Heart left ventricle (tissue), 16 donors: ENCODE data around the gene PRMT3. TPM values are rescaled to one million over a fixed set of nuclear protein-coding genes. Genes with fewer than 3 reads are reported as not detected.

Experiments
- ATAC-seq, 4 donors: fragments of 200-7000 bp; cut with Tn5 transposase; one replicate each; pipeline ENCODE4 v1.9.1; 2020 to 2022; ENCODE audit warnings: moderate library complexity in 4 of 4, mild to moderate bottlenecking in 3 of 4, moderate number of reproducible peaks in 1 of 4
- DNase-seq, 5 donors: peaks; one replicate each; pipeline ENCODE4 v3.0.0-alpha.2; 2020
- H3K27ac ChIP-seq, 12 donors: fragments of 200-600 bp; sonication (generic) in 4 of 12; one replicate each; pipeline versions ENCODE4 v1.5.0 to v1.8.0; 2016 to 2022; ENCODE audit warnings: mild to moderate bottlenecking in 2 of 12
- H3K27me3 ChIP-seq, 9 donors: fragments of 200-600 bp; sonication (generic) in 2 of 9; one replicate each; pipeline versions ENCODE4 v1.5.1 to v1.8.0; 2016 to 2022; ENCODE audit warnings: mild to moderate bottlenecking in 3 of 9
- H3K36me3 ChIP-seq, 9 donors: fragments of 200-600 bp; sonication (generic) in 2 of 9; one replicate each; pipeline versions ENCODE4 v1.5.0 to v1.8.0; 2018 to 2022; ENCODE audit warnings: mild to moderate bottlenecking in 2 of 9
- H3K4me1 ChIP-seq, 12 donors: fragments of 200-600 bp; sonication (generic) in 4 of 12; one replicate each; pipeline versions ENCODE4 v1.5.0 to v1.8.0; 2016 to 2022; ENCODE audit warnings: mild to moderate bottlenecking in 3 of 12
- H3K4me3 ChIP-seq, 12 donors: fragments of 200-600 bp; sonication (generic) in 4 of 12; one replicate each; pipeline versions ENCODE4 v1.5.0 to v1.8.0; 2017 to 2022; ENCODE audit warnings: mild to moderate bottlenecking in 9 of 12, moderate library complexity in 4 of 12
- H3K9me3 ChIP-seq, 12 donors: fragments of 200-600 bp; sonication (generic) in 4 of 12; one replicate each; pipeline versions ENCODE4 v1.5.0 to v1.8.0; 2016 to 2022; ENCODE audit warnings: mild to moderate bottlenecking in 1 of 12
- CTCF ChIP-seq, 12 donors: fragments of 200-600 bp; sonication (generic) in 4 of 12; IDR thresholded peaks; one replicate each; pipeline versions ENCODE4 v1.5.0 to v1.8.0; 2018 to 2022; ENCODE audit warnings: antibody characterized with exemption in 12 of 12, mild to moderate bottlenecking in 5 of 12
- POLR2A ChIP-seq, 2 donors: fragments of 450-650 bp; IDR thresholded peaks; one replicate each; pipeline ENCODE4 v1.6.1; 2017; ENCODE audit warnings: antibody characterized with exemption in 2 of 2, mild to moderate bottlenecking in 2 of 2, moderate library complexity in 2 of 2
- WGBS, 4 donors: extraction: QIAGEN DNeasy Blood & Tissue Kit in 2 of 4; methylation state at CpG; one replicate each; pipeline versions ENCODE4 v1.1.5 to v1.1.7; 2013 to 2018; 5-methylcytosine and 5-hydroxymethylcytosine counted together
- intact Hi-C, 10 donors: fragments of 100-400 bp; cut with DNase I; formaldehyde crosslinking; loops; one replicate each; pipeline versions ENCODE4 v1.11.1 to v1.14.2; 2022
- polyA plus RNA-seq, 2 donors: library from polyadenylated mRNA; stranded (reverse); fragments of 200-250 nt; gene quantifications; one replicate each; pipeline ENCODE4 v1.2.3, GENCODE V29; 2013
- total RNA-seq, 9 donors: library from RNA; depleted of rRNA in 2 of 9; stranded (reverse); fragments of >200 nt in 2 of 9; fragmentation: NEBNext Ultra II Directional in 3 of 9; extraction: Animal tissue kit (Norgen Biotek cat#: 25700) in 3 of 9; gene quantifications; one replicate each; pipeline versions ENCODE4 v1.1.0 to v1.2.4, GENCODE V29; 2016 to 2023
- donor health status: ischemic (EF 13 %, LVEDD 7.1; RV severe dilation, severe dysfunction).
- donor health status: healthy with polysubstance abuse.
- donor health status: DM: no; HTN: yes; CAD: no.
- donor health status: DM: no; HTN: no; CAD: no.
- donor health status: ischemic (EF 25% LVEDD 6.9; RV normal size, moderate dysfunction).
- donor health status: ischemic (EF 25% LVEDD 5.7; RV mildly dilated, moderate dysfunction).
- donor health status: healthy.
- donor health status: DM: yes; HTN: yes; CAD: no.
- donor health status: ischemic (EF 35%, LVEDD 5.7; RV mildly dilated, moderate dysfunction).
- donor health status: nonischemic (EF 11% LVEDD 7.7; RV severe dilation, severe dysfunction).
- donor health status: DM: yes; HTN: yes; CAD: no.
- donor health status: PGD.
- donor health status: ischemic (EF 29% LVEDD 5.4; RV normal size, mild dysfunction).
- donor health status: nonischemic (EF 23%, LVEDD 6.1; RV moderate dilation, normal function).

The PRMT3 gene
- total and polyA plus RNA-seq, 11 donors = 6.6 to 15.0 (median 10.5) TPM

- intact Hi-C loops = no loop called here
- Histone ChIP-seq H3K27me3 (no peaks in the 10 kb centered on the region), H3K4me1 (no peaks in the 10 kb centered on the region), H3K4me3 (no peak overlapping the region), H3K27ac (no peak overlapping the region), H3K36me3 (peaks cover 0 to 21% (median 3%) of the 10 kb centered on the region in 9 donors), H3K9me3 (no peaks in the 10 kb centered on the region)
- no peak for ATAC-seq
- TF ChIP-seq POLR2A (IDR thresholded peaks at IDR 0.05) (no peak), CTCF (IDR thresholded peaks at IDR 0.05) (no peak)
- no peak for DNase-seq
- WGBS, 4 donors = 89 to 93% (median 91%) methylated on average over 4 of the region's 4 CpGs
Observed at GRCh38 chr11:20501971-20502370, 114.5 kb downstream of the PRMT3 start.

GRCh38 chr11:20511982-20512381 lies 124.5 kb downstream of the PRMT3 start:
- intact Hi-C loops = no loop called here
- Histone ChIP-seq H3K9me3 (no peaks in the 10 kb centered on the region), H3K36me3 (peaks cover 0 to 25% (median 8%) of the 10 kb centered on the region in 9 donors), H3K27ac (no peak overlapping the region), H3K27me3 (no peaks in the 10 kb centered on the region), H3K4me3 (no peak overlapping the region), H3K4me1 (no peaks in the 10 kb centered on the region)
- WGBS, 4 donors = 78 to 89% (median 79%) methylated on average over 5 of the region's 5 CpGs
- no peak for TF ChIP-seq CTCF (IDR thresholded peaks at IDR 0.05)
- no peak for TF ChIP-seq POLR2A (IDR thresholded peaks at IDR 0.05)
- ATAC-seq = peak in 2 of 4 donors; percentile 41 to 61
- DNase-seq = no peak

DNA sequence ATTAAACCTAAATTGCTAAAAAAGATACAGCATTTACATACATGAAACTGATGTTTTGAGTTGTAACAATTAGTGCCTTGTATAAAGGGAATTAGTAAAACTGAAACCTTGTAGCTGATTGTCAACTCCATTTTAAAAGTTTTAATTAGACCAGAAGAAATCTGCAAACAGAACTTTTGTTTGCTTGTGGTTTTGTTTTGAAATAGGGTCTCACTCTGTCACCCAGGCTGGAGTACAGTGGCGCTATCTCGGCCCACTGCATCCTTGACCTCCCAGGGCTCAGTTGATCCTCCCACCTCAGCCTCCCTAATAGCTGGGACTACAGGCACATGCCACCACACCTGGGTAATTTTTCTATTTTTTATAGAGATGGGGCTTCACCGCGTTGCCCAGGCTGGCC lies 125.4 kb downstream of the PRMT3 start:
- intact Hi-C loops = no loop called here
- Histone ChIP-seq H3K27me3 (no peaks in the 10 kb centered on the region), H3K4me3 (no peak overlapping the region), H3K4me1 (no peaks in the 10 kb centered on the region), H3K27ac (no peak overlapping the region), H3K9me3 (no peaks in the 10 kb centered on the region), H3K36me3 (peaks cover 0 to 25% (median 8%) of the 10 kb centered on the region in 9 donors)
- WGBS, 4 donors = 95 to 99% (median 95%) methylated on average over 4 of the region's 4 CpGs
- TF ChIP-seq CTCF (IDR thresholded peaks at IDR 0.05) (no peak), POLR2A (IDR thresholded peaks at IDR 0.05) (no peak)
- no peak for DNase-seq
- ATAC-seq = no peak

DNA sequence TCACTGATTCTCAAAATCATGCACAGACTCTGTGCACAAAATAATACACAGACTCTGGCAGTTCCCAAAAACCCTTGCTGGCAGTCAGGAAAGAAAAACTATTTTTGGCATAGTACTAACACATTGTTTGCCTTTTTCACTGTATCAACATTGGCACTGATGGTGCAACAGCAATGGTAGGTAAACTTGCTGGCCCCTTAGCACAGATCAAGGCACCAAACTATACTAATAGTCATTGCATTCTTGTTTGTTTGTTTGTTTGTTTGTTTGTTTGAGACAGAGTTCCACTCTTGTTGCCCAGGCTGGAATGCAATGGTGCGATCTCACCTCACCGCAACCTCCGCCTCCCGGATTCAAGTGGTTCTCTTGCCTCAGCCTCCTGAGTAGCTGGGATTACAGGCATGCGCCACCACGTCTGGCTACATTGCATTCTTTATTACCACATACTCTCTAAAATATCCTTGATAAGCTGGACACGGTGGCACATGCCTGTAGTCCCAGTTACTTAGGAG lies 130.9 kb downstream of the PRMT3 start:
- no peaks in the 10 kb centered on the region for H3K4me1 ChIP-seq
- H3K27me3 ChIP-seq = no peaks in the 10 kb centered on the region
- no peak overlapping the region for H3K27ac ChIP-seq
- intact Hi-C loops = no loop called here
- H3K36me3 ChIP-seq = no peaks in the 10 kb centered on the region
- no peaks in the 10 kb centered on the region for H3K9me3 ChIP-seq
- ATAC-seq (peak; percentile 49 to 79 (median 66)), DNase-seq (peak in 1 of 5 donors; percentile 24)
- WGBS, 4 donors = 79 to 82% (median 80%) methylated on average over 7 of the region's 7 CpGs
- no peak overlapping the region for H3K4me3 ChIP-seq
- TF ChIP-seq CTCF (IDR thresholded peaks at IDR 0.05) (no peak), POLR2A (IDR thresholded peaks at IDR 0.05) (no peak)
